CD4-positive, alpha-beta memory T cell (primary cell): ENCODE measurements around the gene E2F4. TPM values are rescaled to one million over a fixed set of nuclear protein-coding genes. Genes with fewer than 3 reads are reported as not detected.

ENCODE experiments used
- CTCF ChIA-PET: fragments of 350-600 bp; sonication (Branson Sonifier 250); formaldehyde crosslinking; loops from one replicate; lab custom pipeline; 2021; ENCODE audit warnings: inconsistent platforms; ENCODE audit not compliant: partially characterized antibody; lab: Charles Lee
- POLR2A ChIA-PET: fragments of 350-600 bp; sonication (Branson Sonifier 250); formaldehyde crosslinking; loops from one replicate; lab custom pipeline; 2021; ENCODE audit not compliant: partially characterized antibody; lab: Charles Lee
- DNase-seq, 5 donors: peaks; one replicate each; pipeline versions ENCODE4 v3.0.0 to v3.0.0-alpha.2; 2020 to 2022; ENCODE audit warnings: mixed read lengths in 1 of 5
- H3K27ac ChIP-seq: one replicate; pipeline ENCODE4 v1.7.0; 2013; ENCODE audit warnings: low read depth, low read length
- H3K27me3 ChIP-seq: 2 replicates; pipeline ENCODE4 v1.7.0; 2013; ENCODE audit warnings: mild to moderate bottlenecking, low read length, moderate library complexity; ENCODE audit not compliant: insufficient read depth
- H3K36me3 ChIP-seq: 2 replicates; pipeline ENCODE4 v1.7.0; 2013; ENCODE audit warnings: mild to moderate bottlenecking, low read length, moderate library complexity; ENCODE audit not compliant: insufficient read depth
- H3K4me1 ChIP-seq: 2 replicates; pipeline ENCODE4 v1.7.0; 2013; ENCODE audit warnings: mild to moderate bottlenecking, low read length, moderate library complexity; ENCODE audit not compliant: insufficient read depth
- H3K4me3 ChIP-seq, 2 donors: one replicate each; pipeline ENCODE4 v1.7.0; 2013; ENCODE audit warnings: low read length in 2 of 2, mild to moderate bottlenecking in 1 of 2
- H3K9me3 ChIP-seq, 2 donors: one replicate each; pipeline ENCODE4 v1.7.0; 2013; ENCODE audit warnings: low read length in 2 of 2, control low read depth in 1 of 2; ENCODE audit not compliant: control insufficient read depth in 1 of 2
- H3K27ac Mint-ChIP-seq, 7 donors: one replicate each; pipeline ENCODE4 v1.8.0; 2020 to 2021; ENCODE audit warnings: mixed read lengths in 7 of 7, mild to moderate bottlenecking in 6 of 7, inconsistent platforms in 3 of 7, moderate library complexity in 3 of 7
- H3K27me3 Mint-ChIP-seq, 2 donors: one replicate each; pipeline ENCODE4 v1.8.0; 2020 to 2021; ENCODE audit warnings: mixed read lengths in 2 of 2
- H3K36me3 Mint-ChIP-seq, 2 donors: one replicate each; pipeline ENCODE4 v1.8.0; 2020 to 2021; ENCODE audit warnings: mixed read lengths in 2 of 2, inconsistent platforms in 1 of 2, mild to moderate bottlenecking in 1 of 2
- H3K4me1 Mint-ChIP-seq, 4 donors: one replicate each; pipeline ENCODE4 v1.8.0; 2020 to 2021; ENCODE audit warnings: mixed read lengths in 4 of 4, mild to moderate bottlenecking in 1 of 4
- H3K4me3 Mint-ChIP-seq, 8 donors: one replicate each; pipeline ENCODE4 v1.8.0; 2020 to 2021; ENCODE audit warnings: mixed read lengths in 8 of 8, mild to moderate bottlenecking in 7 of 8, moderate library complexity in 6 of 8, inconsistent platforms in 3 of 8
- H3K9me3 Mint-ChIP-seq, 8 donors: one replicate each; pipeline ENCODE4 v1.8.0; 2020 to 2021; ENCODE audit warnings: mixed read lengths in 8 of 8, mild to moderate bottlenecking in 5 of 8, inconsistent platforms in 3 of 8, moderate library complexity in 1 of 8
- intact Hi-C: fragments of 100-400 bp; cut with micrococcal nuclease; formaldehyde crosslinking; loops from one replicate; pipeline ENCODE4 v1.15.1; 2023
- polyA plus RNA-seq, 2 donors: library from polyadenylated mRNA; unstranded; fragments of 300-500 nt; fragmentation: Illumina TruSeq; gene quantifications; one replicate each; pipeline ENCODE4 v1.2.3, GENCODE V29; 2021
- total RNA-seq, 2 experiments: library from RNA; stranded (reverse); gene quantifications; one replicate each; pipeline ENCODE4 v1.2.3, GENCODE V29; 2021

Gene E2F4
- total and polyA plus RNA-seq, 4 experiments from 2014 or later: 53.6 to 91.3 (median 84.2) TPM

DNA sequence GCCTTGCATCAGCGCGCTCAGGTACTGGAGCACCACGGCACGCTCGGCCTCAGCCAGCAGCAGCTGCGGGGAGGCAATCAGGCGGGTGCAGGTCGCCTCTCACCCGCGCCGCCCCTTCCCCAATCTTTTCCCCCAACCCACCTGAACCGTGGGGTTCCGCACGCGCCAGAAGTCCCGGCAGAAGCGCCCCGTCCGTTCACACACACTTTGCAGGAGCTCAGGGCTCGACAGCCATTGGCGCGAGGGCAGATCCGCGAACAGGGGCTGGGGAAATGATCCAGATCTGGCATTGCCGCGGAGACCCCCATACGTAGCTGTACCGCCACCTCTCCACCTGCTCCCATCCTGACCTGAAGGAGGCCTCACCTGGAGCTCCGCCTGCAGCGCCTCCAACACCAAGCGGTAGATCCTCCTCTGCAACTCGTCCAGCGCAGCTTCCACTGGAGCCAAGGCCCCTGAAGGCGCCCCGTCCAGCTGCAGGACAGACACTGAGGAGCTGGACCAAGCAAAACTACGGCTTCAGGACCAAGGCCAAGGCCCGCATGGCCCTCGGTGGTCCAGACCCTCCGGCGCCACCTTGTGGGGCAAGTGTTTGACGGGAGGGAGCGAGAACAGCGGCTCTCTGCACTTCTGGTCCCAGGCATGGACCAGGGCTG, 6.8 kb upstream of the E2F4 start:
- Histone ChIP-seq H3K27ac (no peak overlapping the region), H3K4me3 (peak overlapping the region in 1 of 2 donors; percentile 85), H3K4me1 (peaks cover 23% of the 10 kb centered on the region), H3K9me3 (no peaks in the 10 kb centered on the region), H3K36me3 (no peaks in the 10 kb centered on the region), H3K27me3 (no peaks in the 10 kb centered on the region)
- H3K36me3 Mint-ChIP-seq: peaks cover 0 to 3% of the 10 kb centered on the region in 2 donors
- H3K4me3 Mint-ChIP-seq: peak overlapping the region; percentile 79 to 96 (median 84)
- peaks cover 0 to 2% of the 10 kb centered on the region in 2 donors for H3K27me3 Mint-ChIP-seq
- intact Hi-C loops: loop anchor here (1.0 to 2.0 kb wide), 5 partner anchors 30 to 231 kb away; partner anchors contain the start of gene TMEM208
- ChIA-PET POLR2A (interaction anchor here (0.5 to 5.3 kb wide), 20 partner anchors 10 to 231 kb away, joined by 3 to 117 read pairs (median 5); partner anchors contain the start of genes B3GNT9, CBFB, FBXL8 and FHOD1), CTCF (interaction anchor here (0.7 to 6.5 kb wide), 35 partner anchors 9 to 238 kb away, joined by 3 to 58 read pairs (median 5); partner anchors contain the start of genes B3GNT9, CBFB, FBXL8 and TRADD)
- DNase-seq: peak; percentile 72 to 82 (median 78)
- H3K27ac Mint-ChIP-seq: peak overlapping the region; percentile 64 to 98 (median 85)
- peaks cover 8 to 15% (median 10%) of the 10 kb centered on the region in 4 donors for H3K4me1 Mint-ChIP-seq
- no peaks in the 10 kb centered on the region for H3K9me3 Mint-ChIP-seq

DNA sequence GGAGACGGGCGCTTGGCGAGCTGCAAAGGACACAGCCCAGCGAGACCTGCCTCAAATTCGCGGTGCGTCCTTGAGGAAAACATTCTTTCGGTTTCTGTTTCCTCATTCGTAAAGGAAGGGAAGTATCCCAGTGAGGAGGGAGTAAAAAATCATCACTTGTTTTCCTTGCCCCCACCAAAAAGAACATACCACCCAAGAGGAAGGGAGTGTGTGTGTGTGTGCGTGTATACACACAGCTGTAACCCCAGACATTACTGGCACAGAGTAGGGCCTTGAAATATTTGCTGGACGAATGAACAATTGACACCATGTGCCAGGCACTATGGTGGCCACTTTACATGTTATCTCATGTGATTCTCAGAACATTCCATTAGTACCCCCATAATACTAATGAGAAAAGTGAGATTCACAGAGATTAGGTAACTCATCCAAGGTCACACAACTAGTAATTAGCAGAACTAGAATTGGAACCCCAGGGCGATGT, 6.3 kb upstream of the E2F4 start:
- CTCF ChIA-PET: interaction anchor here (0.7 to 6.5 kb wide), 30 partner anchors 8 to 239 kb away, joined by 3 to 58 read pairs (median 5); partner anchors contain the start of genes B3GNT9, CBFB, FBXL8 and TRADD
- H3K27ac Mint-ChIP-seq: peak overlapping the region in 4 of 7 donors; percentile 14 to 98 (median 69)
- peaks cover 0 to 3% of the 10 kb centered on the region in 2 donors for H3K36me3 Mint-ChIP-seq
- Histone ChIP-seq H3K4me1 (peaks cover 23% of the 10 kb centered on the region), H3K4me3 (peak overlapping the region in 1 of 2 donors; percentile 85), H3K27ac (no peak overlapping the region), H3K36me3 (no peaks in the 10 kb centered on the region), H3K27me3 (no peaks in the 10 kb centered on the region), H3K9me3 (no peaks in the 10 kb centered on the region)
- no peaks in the 10 kb centered on the region for H3K9me3 Mint-ChIP-seq
- peaks cover 0 to 2% of the 10 kb centered on the region in 2 donors for H3K27me3 Mint-ChIP-seq
- peak overlapping the region in 7 of 8 donors; percentile 79 to 96 (median 85) for H3K4me3 Mint-ChIP-seq
- no peak for DNase-seq
- intact Hi-C loops: loop anchor here (1.0 to 2.0 kb wide), 4 partner anchors 30 to 231 kb away; partner anchors contain the start of gene TMEM208
- POLR2A ChIA-PET: interaction anchor here (0.5 to 5.3 kb wide), 17 partner anchors 10 to 208 kb away, joined by 3 to 117 read pairs (median 5); partner anchors contain the start of genes B3GNT9, CBFB, FBXL8 and FHOD1
- H3K4me1 Mint-ChIP-seq: peaks cover 8 to 15% (median 10%) of the 10 kb centered on the region in 4 donors

DNA sequence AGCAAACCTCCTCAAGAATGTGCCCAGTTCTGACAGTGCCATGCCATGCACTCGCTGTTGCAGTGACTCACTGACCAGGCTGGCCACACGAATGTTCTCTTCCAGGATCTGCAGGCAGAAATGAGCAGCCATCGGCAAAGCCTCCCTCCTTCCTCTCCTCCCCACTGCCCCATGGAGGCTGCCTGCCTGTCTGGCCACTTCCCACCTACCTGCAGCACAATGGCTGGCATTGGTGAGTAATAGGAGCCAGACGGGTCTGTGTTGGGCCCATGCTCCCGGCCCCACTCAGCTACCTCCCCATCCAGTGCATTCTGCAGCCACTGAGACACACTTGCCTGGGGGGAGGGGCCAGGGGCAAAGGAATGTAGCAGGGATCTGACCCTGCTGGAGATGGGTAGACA, 5.4 kb upstream of the E2F4 start:
- H3K4me1 Mint-ChIP-seq: peaks cover 11 to 19% (median 13%) of the 10 kb centered on the region in 4 donors

DNA sequence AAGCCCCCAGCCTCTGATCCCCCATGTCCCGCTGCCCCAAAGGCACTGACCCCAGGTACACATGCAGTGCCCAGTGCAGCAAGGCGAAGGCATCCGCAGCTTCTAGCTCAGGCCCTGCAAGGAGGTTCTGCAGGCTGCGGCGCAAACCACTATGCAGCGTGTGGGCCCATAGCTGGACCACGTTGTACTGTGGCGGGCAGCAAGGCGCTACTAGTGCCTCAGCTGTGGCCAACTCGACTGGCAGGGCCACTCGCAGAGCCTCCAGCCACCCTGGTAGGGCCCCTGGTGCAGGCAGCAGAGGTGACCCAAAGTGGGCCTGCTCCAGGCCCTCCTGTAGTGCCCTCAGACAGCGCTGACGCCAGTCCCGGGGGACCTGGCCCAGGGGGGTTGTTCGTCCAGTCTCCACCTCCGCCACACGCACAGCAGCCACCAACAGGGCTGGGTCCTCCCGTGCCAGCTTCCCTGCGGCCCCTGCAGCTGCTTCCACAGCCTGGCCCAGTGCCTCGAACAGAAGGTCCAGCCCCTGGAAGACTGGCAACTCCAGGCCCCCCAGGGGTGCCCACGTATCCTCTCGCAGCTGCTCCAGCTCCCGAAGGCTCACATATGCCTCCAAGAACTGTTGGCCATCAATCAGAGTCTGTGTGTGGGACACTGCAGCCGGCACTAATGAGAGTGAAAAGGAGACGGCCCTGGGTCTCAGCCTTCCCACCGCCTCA, 4.6 kb upstream of the E2F4 start:
- peaks cover 33% of the 10 kb centered on the region for H3K4me1 ChIP-seq
- ChIA-PET POLR2A (interaction anchor here (1.0 to 1.3 kb wide), 3 partner anchors 24 to 36 kb away, joined by 3 read pairs; partner anchors contain the start of gene B3GNT9), CTCF (interaction anchor here (1.7 to 4.9 kb wide), 2 partner anchors 12 to 169 kb away, joined by 4 to 32 read pairs; no protein-coding TSS in a partner anchor)
- H3K9me3 ChIP-seq: no peaks in the 10 kb centered on the region
- intact Hi-C loops: no loop called here
- no peaks in the 10 kb centered on the region for H3K36me3 ChIP-seq
- no peak overlapping the region for H3K4me3 Mint-ChIP-seq
- no peak overlapping the region for H3K27ac ChIP-seq
- peaks cover 0 to 5% of the 10 kb centered on the region in 2 donors for H3K36me3 Mint-ChIP-seq
- H3K4me3 ChIP-seq: no peak overlapping the region
- peaks cover 0 to 2% of the 10 kb centered on the region in 2 donors for H3K27me3 Mint-ChIP-seq
- peaks cover 15 to 24% (median 18%) of the 10 kb centered on the region in 4 donors for H3K4me1 Mint-ChIP-seq
- H3K27ac Mint-ChIP-seq: peak overlapping the region in 1 of 7 donors; percentile 21
- DNase-seq: no peak
- no peaks in the 10 kb centered on the region for H3K27me3 ChIP-seq
- no peaks in the 10 kb centered on the region for H3K9me3 Mint-ChIP-seq

More for the DNA sequence above, 5.4 kb upstream of the E2F4 start:
- Histone ChIP-seq H3K4me1 (peaks cover 29% of the 10 kb centered on the region), H3K27ac (no peak overlapping the region), H3K4me3 (no peak overlapping the region), H3K36me3 (no peaks in the 10 kb centered on the region), H3K27me3 (no peaks in the 10 kb centered on the region), H3K9me3 (no peaks in the 10 kb centered on the region)
- ChIA-PET CTCF (interaction anchor here (1.7 to 6.5 kb wide), 5 partner anchors 11 to 169 kb away, joined by 4 to 58 read pairs (median 32); partner anchors contain the start of genes FBXL8 and TRADD), POLR2A (interaction anchor here (1.0 to 5.3 kb wide), 4 partner anchors 11 to 35 kb away, joined by 3 to 117 read pairs (median 17); partner anchors contain the start of genes B3GNT9, FBXL8 and TRADD)
- Mint-ChIP-seq H3K27ac (peak overlapping the region in 1 of 7 donors; percentile 21), H3K4me3 (no peak overlapping the region), H3K27me3 (peaks cover 0 to 2% of the 10 kb centered on the region in 2 donors), H3K36me3 (peaks cover 0 to 3% of the 10 kb centered on the region in 2 donors), H3K9me3 (no peaks in the 10 kb centered on the region)
- no peak for DNase-seq
- intact Hi-C loops: no loop called here

DNA sequence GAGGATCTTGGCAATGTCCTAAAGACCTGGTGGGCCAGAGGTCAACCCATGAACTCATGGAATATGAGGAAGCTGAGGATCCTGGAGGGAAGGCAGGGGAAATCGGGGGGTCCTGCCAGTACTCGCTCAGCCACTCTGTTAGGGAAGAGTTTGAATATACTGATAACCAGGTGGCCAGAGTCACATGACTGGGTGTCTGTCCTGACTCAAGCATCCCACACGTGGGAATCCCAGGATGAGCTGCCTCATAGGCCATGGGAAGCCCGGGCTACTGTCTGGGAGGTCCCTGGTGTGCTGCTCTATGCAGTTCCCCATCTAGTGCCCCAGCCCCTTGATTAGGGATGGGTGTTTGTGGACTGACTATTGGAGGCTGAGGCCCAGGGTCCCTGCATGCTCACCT, 3.6 kb upstream of the E2F4 start:
- Mint-ChIP-seq H3K36me3 (peaks cover 0 to 11% of the 10 kb centered on the region in 2 donors), H3K4me3 (peak overlapping the region in 1 of 8 donors; percentile 65), H3K27me3 (peaks cover 0 to 2% of the 10 kb centered on the region in 2 donors), H3K9me3 (no peaks in the 10 kb centered on the region), H3K27ac (no peak overlapping the region), H3K4me1 (peaks cover 21 to 34% (median 26%) of the 10 kb centered on the region in 4 donors)
- Histone ChIP-seq H3K27ac (no peak overlapping the region), H3K36me3 (no peaks in the 10 kb centered on the region), H3K27me3 (no peaks in the 10 kb centered on the region), H3K9me3 (no peaks in the 10 kb centered on the region), H3K4me1 (peaks cover 36% of the 10 kb centered on the region), H3K4me3 (no peak overlapping the region)
- intact Hi-C loops: no loop called here
- DNase-seq: no peak
- POLR2A ChIA-PET: interaction anchor here (1.2 to 2.1 kb wide), 3 partner anchors 14 to 33 kb away, joined by 3 to 7 read pairs (median 5); no protein-coding TSS in a partner anchor
- CTCF ChIA-PET: interaction anchor here (1.3 to 1.7 kb wide), 3 partner anchors 28 to 204 kb away, joined by 3 to 4 read pairs (median 3); partner anchors contain the start of genes FBXL8 and TRADD

DNA sequence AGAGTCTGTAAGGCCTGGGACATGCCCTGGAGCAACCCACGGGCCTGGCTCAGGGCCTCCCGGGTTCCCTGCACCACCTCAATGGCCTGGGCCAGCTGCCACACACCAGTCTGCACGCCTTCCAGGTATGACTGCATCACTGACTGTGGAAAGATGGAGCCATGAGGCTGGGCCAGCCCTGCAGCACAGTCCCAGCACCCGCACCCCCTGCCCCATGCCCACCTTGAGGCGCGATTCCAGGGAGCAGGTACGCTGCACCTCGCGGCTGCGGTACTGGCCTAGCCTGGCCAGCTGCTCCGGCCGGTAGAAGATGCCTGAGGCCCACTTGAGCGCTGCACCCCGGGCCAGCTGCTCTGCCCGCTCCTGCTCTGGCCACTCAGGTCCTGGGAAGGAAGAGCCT, 3.2 kb upstream of the E2F4 start:
- H3K27me3 ChIP-seq: no peaks in the 10 kb centered on the region
- peaks cover 24 to 38% (median 31%) of the 10 kb centered on the region in 4 donors for H3K4me1 Mint-ChIP-seq
- H3K9me3 Mint-ChIP-seq: no peaks in the 10 kb centered on the region
- H3K27me3 Mint-ChIP-seq: peaks cover 0 to 2% of the 10 kb centered on the region in 2 donors
- H3K9me3 ChIP-seq: no peaks in the 10 kb centered on the region
- H3K4me3 ChIP-seq: no peak overlapping the region
- ChIA-PET POLR2A (interaction anchor here (1.7 to 2.1 kb wide), 2 partner anchors 14 to 34 kb away, joined by 5 to 7 read pairs; no protein-coding TSS in a partner anchor), CTCF (interaction anchor here (1.0 to 1.4 kb wide), 6 partner anchors 28 to 211 kb away, joined by 3 to 4 read pairs (median 3); partner anchors contain the start of genes FBXL8 and TRADD)
- intact Hi-C loops: no loop called here
- DNase-seq: no peak
- no peak overlapping the region for H3K27ac ChIP-seq
- peaks cover under 1% of the 10 kb centered on the region for H3K36me3 ChIP-seq
- no peak overlapping the region for H3K27ac Mint-ChIP-seq
- peaks cover 0 to 14% of the 10 kb centered on the region in 2 donors for H3K36me3 Mint-ChIP-seq
- peaks cover 39% of the 10 kb centered on the region for H3K4me1 ChIP-seq
- H3K4me3 Mint-ChIP-seq: no peak overlapping the region
